ENCODE data around the gene CNKSR1. TPM values are rescaled to one million over a fixed set of nuclear protein-coding genes. Genes with fewer than 3 reads are reported as not detected.

The CNKSR1 gene
- total and polyA plus RNA-seq, 2 of the 4 experiments (the other 2 are of a cell fraction), result 0.43 TPM; not detected in 1

DNA sequence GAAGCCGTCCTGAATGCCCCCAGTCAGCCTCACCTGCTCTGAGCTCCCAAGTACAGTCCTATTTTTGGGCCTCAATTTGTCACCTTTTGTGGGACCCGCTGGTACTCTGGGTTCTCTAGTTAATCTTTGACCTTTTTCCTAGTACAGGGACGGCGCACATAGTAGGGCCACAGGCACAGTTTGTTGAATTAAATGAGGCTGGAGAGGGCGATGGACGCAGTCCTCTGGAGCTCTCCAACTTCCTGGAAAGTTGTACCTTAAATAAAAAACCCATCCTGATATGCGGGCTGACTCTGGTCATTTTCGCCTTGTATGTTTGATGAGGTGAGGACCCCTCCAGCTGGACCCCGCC is 13.6 kb upstream of the CNKSR1 start:
- H3K4me3 ChIP-seq (ENCODE audit: insufficient read depth, low read depth, low read length), result no peak overlapping the region
- intact Hi-C loops (cut with micrococcal nuclease), result loop anchor here (1.0 kb wide), 1 partner anchor 58 kb away; no protein-coding TSS in a partner anchor

More for the DNA sequence above, 13.6 kb upstream of the CNKSR1 start:
- Histone ChIP-seq H4K5ac (ENCODE audit: low read depth, low read length) (no peak overlapping the region), H3K27me3 (ENCODE audit: control insufficient read depth, insufficient read depth, low read length) (peaks cover 21% of the 10 kb centered on the region; the same call in 1 of the 2 replicates), H3K23ac (ENCODE audit: low read depth, low read length) (no peak overlapping the region), H3K4me2 (ENCODE audit: low read depth, low read length) (peak overlapping the region; percentile 63; the same call in 1 of the 2 replicates), H2BK20ac (ENCODE audit: low read depth, low read length) (no peak overlapping the region), H2AK9ac (replicated peaks; ENCODE audit: low read depth, low read length, poor library complexity) (no peak overlapping the region), H3K4me1 (ENCODE audit: control insufficient read depth, insufficient read depth, low read length) (peaks cover 4% of the 10 kb centered on the region), H2BK15ac (ENCODE audit: low read depth, low read length) (no peak overlapping the region), H3K14ac (replicated peaks; ENCODE audit: low read depth, low read length) (no peak overlapping the region), H2AK5ac (ENCODE audit: low read depth, low read length) (no peak overlapping the region), H3K79me1 (ENCODE audit: low read depth in 1 of 2, low read length in 2 of 2) (no peaks in the 10 kb centered on the region), H3K36me3 (ENCODE audit: control insufficient read depth, insufficient read depth, low read length) (no peaks in the 10 kb centered on the region), H4K91ac (ENCODE audit: insufficient read depth, low read depth, low read length) (no peak overlapping the region), H3K9ac (ENCODE audit: low read depth, low read length) (no peak overlapping the region), H2BK120ac (ENCODE audit: low read depth, low read length) (no peak overlapping the region), H2AFZ (replicated peaks; ENCODE audit: low read length, poor library complexity) (peak overlapping the region; percentile 87), H3K56ac (ENCODE audit: extremely low read depth, insufficient read depth, low read length) (no peak overlapping the region), H3K18ac (ENCODE audit: low read depth, low read length) (no peak overlapping the region), H3K4ac (ENCODE audit: low read depth, low read length) (no peak overlapping the region), H3K27ac (ENCODE audit: insufficient read depth, low read length) (no peak overlapping the region), H3K9me3 (ENCODE audit: control insufficient read depth, insufficient read depth, low read length) (no peaks in the 10 kb centered on the region), H2BK5ac (ENCODE audit: low read depth, low read length, poor library complexity, severe bottlenecking) (no peak overlapping the region), H3K9me1 (ENCODE audit: insufficient read depth, low read length) (no peaks in the 10 kb centered on the region), H4K8ac (ENCODE audit: low read depth in 2 of 2, low read length in 2 of 2) (no peak overlapping the region), H4K20me1 (ENCODE audit: insufficient read depth, low read length) (no peaks in the 10 kb centered on the region)
- BruUV-seq (replicated peaks), result no TSS peak
- ChIA-PET CTCF (interaction anchor here (0.7 kb wide), 1 partner anchor 90 kb away, joined by 3 read pairs; no protein-coding TSS in a partner anchor), POLR2A (ENCODE audit: unreplicated experiment) (no interaction called here)
- in situ Hi-C loops (cut with MboI; ENCODE audit: low sequenced_read_pairs) (no loop called here), dilution Hi-C loops (cut with HindIII; ENCODE audit: low sequenced_read_pairs, unreplicated experiment) (no loop called here)
- 100% methylated on average over 1 of the region's 9 CpGs; no CpG with 5 or more reads in 1 of the 2 experiments for WGBS, 2 experiments (ENCODE audit: extremely low coverage in 2 of 2, insufficient read length in 1 of 2)
- DNase-seq, result no peak
- ATAC-seq (ENCODE audit: low read depth), result no peak
- TF ChIP-seq USF2 (IDR thresholded peaks at IDR 0.05; ENCODE audit: low read depth, low read length) (no peak), ELK1 (IDR thresholded peaks at IDR 0.05; ENCODE audit: borderline replicate concordance, low read depth, low read length) (no peak), FOS (IDR thresholded peaks at IDR 0.05; ENCODE audit: low read depth, low read length) (no peak)

Measured in IMR-90 (cell line).